GM06990 (cell line): ENCODE data around the gene GBP1.
"Not testable (repeated sequence)": the region's sequence is repeated elsewhere in the genome, so short reads cannot be mapped to it uniquely, and the experiment has no call there.

Experiments
- DNase-seq: peaks from one replicate; pipeline ENCODE4 v3.0.0-alpha.2; 2011; ENCODE audit not compliant: insufficient read length; ENCODE audit errors: extremely low read depth
- H3K27me3 ChIP-seq: replicated peaks from 2 replicates; pipeline ENCODE4 v1.6.0; 2011; ENCODE audit warnings: low read length; ENCODE audit not compliant: control insufficient read depth, insufficient read depth
- H3K36me3 ChIP-seq: 2 replicates; pipeline ENCODE4 v1.5.1; 2011; ENCODE audit warnings: low read length; ENCODE audit not compliant: control insufficient read depth, insufficient read depth
- H3K4me3 ChIP-seq: replicated peaks from 2 replicates; pipeline ENCODE4 v1.5.1; 2011; ENCODE audit warnings: low read depth, mild to moderate bottlenecking, control low read depth, low read length
- TF ChIP-seq, protein P1 (sequence below): IDR thresholded peaks from 2 replicates; pipeline ENCODE4 v1.5.1; 2011; ENCODE audit warnings: low read length, control low read depth, mild to moderate bottlenecking, inconsistent platforms; ENCODE audit not compliant: insufficient read depth, poor library complexity, severe bottlenecking

GBP1 gene

DNA sequence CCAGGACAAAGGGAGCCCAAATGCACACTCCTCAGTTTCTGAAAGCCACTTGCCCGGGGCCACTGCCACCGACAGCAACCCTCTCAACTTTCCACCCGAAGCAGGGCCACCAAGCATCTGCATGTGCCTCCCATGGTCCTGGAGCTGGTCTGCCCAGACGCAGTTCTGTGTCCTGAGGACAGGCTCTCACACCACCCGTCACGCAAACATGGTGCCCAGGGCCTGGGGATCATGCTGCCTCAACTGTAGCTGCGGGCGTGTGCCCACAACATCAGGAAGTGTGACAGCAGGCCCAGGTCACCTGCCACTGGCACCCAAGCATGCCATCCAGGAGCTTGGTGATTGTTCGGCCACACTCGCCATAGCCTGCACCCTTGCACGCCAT, 14.4 kb downstream of the GBP1 start:
- H3K4me3 ChIP-seq, result no peak overlapping the region
- no peak for DNase-seq
- H3K36me3 ChIP-seq, result peaks cover 7% of the 10 kb centered on the region
- TF ChIP-seq, protein P1, sequence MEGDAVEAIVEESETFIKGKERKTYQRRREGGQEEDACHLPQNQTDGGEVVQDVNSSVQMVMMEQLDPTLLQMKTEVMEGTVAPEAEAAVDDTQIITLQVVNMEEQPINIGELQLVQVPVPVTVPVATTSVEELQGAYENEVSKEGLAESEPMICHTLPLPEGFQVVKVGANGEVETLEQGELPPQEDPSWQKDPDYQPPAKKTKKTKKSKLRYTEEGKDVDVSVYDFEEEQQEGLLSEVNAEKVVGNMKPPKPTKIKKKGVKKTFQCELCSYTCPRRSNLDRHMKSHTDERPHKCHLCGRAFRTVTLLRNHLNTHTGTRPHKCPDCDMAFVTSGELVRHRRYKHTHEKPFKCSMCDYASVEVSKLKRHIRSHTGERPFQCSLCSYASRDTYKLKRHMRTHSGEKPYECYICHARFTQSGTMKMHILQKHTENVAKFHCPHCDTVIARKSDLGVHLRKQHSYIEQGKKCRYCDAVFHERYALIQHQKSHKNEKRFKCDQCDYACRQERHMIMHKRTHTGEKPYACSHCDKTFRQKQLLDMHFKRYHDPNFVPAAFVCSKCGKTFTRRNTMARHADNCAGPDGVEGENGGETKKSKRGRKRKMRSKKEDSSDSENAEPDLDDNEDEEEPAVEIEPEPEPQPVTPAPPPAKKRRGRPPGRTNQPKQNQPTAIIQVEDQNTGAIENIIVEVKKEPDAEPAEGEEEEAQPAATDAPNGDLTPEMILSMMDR, result no peak
- H3K27me3 ChIP-seq, result no peaks in the 10 kb centered on the region

DNA sequence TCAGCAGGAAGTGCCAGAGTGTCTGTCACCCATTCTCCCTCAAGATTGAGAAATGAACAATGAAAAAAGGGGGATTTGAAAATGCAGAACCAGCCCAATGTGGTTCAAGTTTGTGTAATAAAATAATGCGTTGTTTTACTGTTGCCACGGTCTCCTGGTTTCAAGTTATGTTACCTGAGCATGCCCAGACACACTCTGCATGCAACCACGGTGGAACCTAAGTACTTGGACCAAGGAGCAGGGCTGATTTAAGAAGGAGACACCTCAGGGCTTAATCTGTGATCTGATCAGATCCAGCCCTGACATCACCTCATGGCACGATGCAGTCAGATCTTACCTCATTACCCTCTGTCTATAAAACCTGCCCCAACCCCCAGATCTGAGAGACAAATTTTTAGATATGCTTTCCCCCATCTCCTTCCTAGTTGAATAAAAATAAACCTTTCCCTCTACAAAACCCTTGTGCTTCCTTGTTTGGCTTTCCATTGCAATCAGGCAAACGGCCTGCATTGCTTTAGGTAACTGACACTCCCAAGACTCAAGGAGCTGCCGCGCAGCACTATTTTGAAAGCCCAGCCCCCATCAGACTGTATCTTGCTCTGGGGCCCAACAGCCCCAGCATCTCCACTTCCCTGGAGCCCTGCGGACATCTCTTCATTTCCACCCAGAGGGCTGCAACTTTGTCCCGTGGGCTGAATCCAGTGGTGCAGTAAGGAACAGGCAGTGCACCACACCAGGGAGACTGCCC, 14.9 kb downstream of the GBP1 start:
- not testable (repeated sequence) for H3K27me3 ChIP-seq, H3K36me3 ChIP-seq, DNase-seq, H3K4me3 ChIP-seq

DNA sequence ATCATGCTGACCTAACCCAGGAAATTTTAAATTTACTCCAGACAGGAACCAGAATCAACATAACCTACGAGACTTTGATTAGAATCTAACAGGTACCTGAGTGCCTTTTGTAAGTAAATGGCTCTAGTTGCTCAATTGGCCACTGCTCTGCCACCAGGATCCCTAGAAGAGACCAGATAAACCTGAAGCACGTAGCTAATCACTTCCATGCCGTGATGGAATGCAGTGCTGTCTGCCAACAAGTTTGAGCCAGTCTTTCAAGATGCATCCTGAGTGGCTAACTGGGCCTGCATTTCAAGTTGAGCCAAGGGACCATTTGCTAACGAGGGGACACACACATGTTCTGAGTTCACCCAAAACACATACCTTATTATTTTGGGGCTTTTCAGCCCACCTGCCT, 15.8 kb downstream of the GBP1 start:
- not testable (repeated sequence) for DNase-seq, H3K36me3 ChIP-seq, H3K27me3 ChIP-seq, H3K4me3 ChIP-seq

DNA sequence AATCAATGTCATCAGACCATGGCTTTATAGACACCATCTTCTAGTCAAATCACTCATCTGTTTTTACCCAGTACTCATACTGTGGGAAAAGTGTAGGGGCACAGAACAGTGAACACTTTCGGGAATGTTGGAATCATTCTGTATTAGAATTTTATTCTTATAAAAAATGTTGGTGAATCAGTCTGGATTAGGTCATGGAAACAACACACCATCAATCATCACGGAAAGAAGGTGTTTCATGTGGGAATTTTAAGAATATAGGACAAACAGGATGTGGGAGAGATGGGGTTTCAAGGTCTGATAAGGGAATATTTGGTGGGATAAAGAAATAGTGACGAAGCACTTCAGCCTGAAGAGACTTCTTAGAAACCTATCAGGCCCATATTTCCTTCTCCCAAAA, 17.3 kb downstream of the GBP1 start:
- Histone ChIP-seq H3K4me3 (no peak overlapping the region), H3K36me3 (peaks cover 3% of the 10 kb centered on the region), H3K27me3 (no peaks in the 10 kb centered on the region)
- DNase-seq, result no peak
- TF ChIP-seq, protein P1, result no peak

DNA sequence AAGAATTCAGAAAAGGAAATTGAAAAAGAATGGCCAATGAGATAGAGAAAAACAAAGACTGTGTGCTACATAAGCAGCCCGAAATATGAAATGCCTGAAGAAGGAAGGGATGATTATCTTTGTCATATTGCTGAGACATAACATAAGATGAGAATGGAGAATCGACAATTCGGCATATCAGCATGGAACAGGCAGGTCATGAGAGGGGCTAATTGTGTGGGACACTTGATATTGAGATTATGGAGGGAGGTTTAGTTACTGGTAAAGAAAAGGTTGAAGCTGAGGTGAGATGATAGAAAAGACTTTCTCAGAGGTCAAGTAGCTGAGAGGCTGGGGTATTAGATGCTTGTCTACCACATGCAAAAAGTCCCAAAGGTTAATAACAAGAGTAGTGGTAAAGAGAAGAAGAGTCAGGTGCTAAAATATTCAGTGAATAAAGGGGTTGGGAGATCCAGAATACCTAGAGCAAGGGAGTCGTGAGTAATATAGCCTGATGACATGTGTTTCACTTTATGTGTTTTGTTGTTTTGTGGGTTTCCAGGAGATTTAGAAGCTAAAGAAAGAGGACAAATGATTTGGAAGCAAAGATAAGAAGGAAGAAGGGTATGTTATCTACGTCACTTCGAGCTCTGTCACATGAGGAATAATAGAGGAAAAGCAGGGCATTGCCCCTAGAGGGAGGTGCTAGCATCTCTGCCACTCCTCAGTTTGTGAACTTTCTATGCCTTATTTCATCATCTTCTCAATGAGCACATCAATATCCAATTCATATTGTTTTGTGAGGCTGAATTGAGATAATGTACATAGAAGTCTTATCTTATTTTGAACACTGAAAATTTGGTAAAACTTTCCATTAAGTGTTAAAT, 18.5 kb downstream of the GBP1 start:
- DNase-seq, H3K4me3 ChIP-seq, H3K36me3 ChIP-seq, H3K27me3 ChIP-seq: not testable (repeated sequence)

GRCh38 chr1:89044970-89045721, 19.9 kb downstream of the GBP1 start:
- Histone ChIP-seq H3K27me3 (no peaks in the 10 kb centered on the region), H3K36me3 (no peaks in the 10 kb centered on the region), H3K4me3 (no peak overlapping the region)
- TF ChIP-seq, protein P1, result no peak
- DNase-seq, result no peak

GRCh38 chr1:89043940-89044339, 21.1 kb downstream of the GBP1 start:
- H3K4me3 ChIP-seq, result no peak overlapping the region
- TF ChIP-seq, protein P1, result no peak
- DNase-seq, result no peak
- no peaks in the 10 kb centered on the region for H3K27me3 ChIP-seq
- H3K36me3 ChIP-seq, result no peaks in the 10 kb centered on the region
